ENCODE data around the gene IMMT. TPM values are rescaled to one million over a fixed set of nuclear protein-coding genes. Genes with fewer than 3 reads are reported as not detected.

The IMMT gene
- total and polyA plus RNA-seq, 2 of the 8 experiments (the other 6 are each of a cell fraction or from before 2014, with no cell fraction given), result 37.7 to 103 TPM

- Histone ChIP-seq H3K18ac (ENCODE audit: extremely low read depth, low read length) (no peak overlapping the region), H3K4me3 (ENCODE audit: extremely low read depth in 1 of 4, insufficient read depth in 2 of 4, low read depth in 3 of 4, low read length in 4 of 4) (no peak overlapping the region), H3K23ac (ENCODE audit: insufficient read length) (no peak overlapping the region), H3K4me2 (ENCODE audit: insufficient read depth in 1 of 2, low read depth in 2 of 2, low read length in 2 of 2) (no peak overlapping the region), H2BK5ac (ENCODE audit: low read depth, low read length) (no peak overlapping the region), H2AFZ (ENCODE audit: low read length) (no peak overlapping the region), H3K4me1 (replicated peaks in 1 of 4; ENCODE audit: control insufficient read depth in 3 of 4, insufficient read depth in 4 of 4, low read length in 3 of 4) (peaks cover 0 to 4% (median under 1%) of the 10 kb centered on the region in 4 experiments; a peak in 1 of 7 replicates), H3K9ac (replicated peaks in 1 of 4; ENCODE audit: extremely low read depth in 1 of 4, low read depth in 3 of 4, low read length in 3 of 4) (no peak overlapping the region), H2BK20ac (ENCODE audit: low read length) (no peak overlapping the region), H3K56ac (replicated peaks; ENCODE audit: insufficient read length, low read depth, low read length) (no peak overlapping the region), H4K91ac (replicated peaks; ENCODE audit: insufficient read length, low read length) (no peak overlapping the region), H3K23me2 (ENCODE audit: low read depth, low read length) (no peaks in the 10 kb centered on the region), H3K79me2 (ENCODE audit: control insufficient read depth in 1 of 2, insufficient read depth in 2 of 2, low read length in 2 of 2) (peaks cover 38 to 95% of the 10 kb centered on the region in 2 experiments), H2BK15ac (ENCODE audit: low read length) (no peak overlapping the region), H2AK5ac (ENCODE audit: low read depth, low read length) (no peak overlapping the region), H4K8ac (ENCODE audit: extremely low read depth, insufficient read depth, low read length) (no peak overlapping the region), H4K5ac (ENCODE audit: insufficient read length, low read depth, low read length) (no peak overlapping the region), H3K27me3 (replicated peaks in 1 of 4; ENCODE audit: control insufficient read depth in 3 of 4, extremely low read depth in 1 of 4, insufficient read depth in 3 of 4, low read length in 3 of 4) (no peaks in the 10 kb centered on the region), H3K36me3 (ENCODE audit: control insufficient read depth in 2 of 4, insufficient read depth in 4 of 4, low read length in 3 of 4) (peaks cover 0 to 4% (median 2%) of the 10 kb centered on the region in 4 experiments; a peak in 1 of 8 replicates), H4K20me1 (replicated peaks in 1 of 2; ENCODE audit: control insufficient read depth in 1 of 2, insufficient read depth in 2 of 2, low read length in 2 of 2) (peaks cover 3 to 13% of the 10 kb centered on the region in 2 experiments), H3K27ac (ENCODE audit: low read depth, low read length) (no peak overlapping the region), H2BK120ac (replicated peaks; ENCODE audit: low read depth, low read length) (no peak overlapping the region), H3K9me3 (ENCODE audit: insufficient read depth in 2 of 2, low read depth in 1 of 2, low read length in 1 of 2) (no peaks in the 10 kb centered on the region), H2BK12ac (ENCODE audit: low read depth, low read length) (no peak overlapping the region), H3K4ac (replicated peaks; ENCODE audit: insufficient read length, low read depth, low read length) (no peak overlapping the region), H3K79me1 (ENCODE audit: low read depth, low read length) (peaks cover 8% of the 10 kb centered on the region), H3K14ac (ENCODE audit: insufficient read length) (no peak overlapping the region)
- DNase-seq (ENCODE audit: low read depth in 1 of 2, low spot score in 2 of 2), result no peak
- WGBS, 2 experiments (ENCODE audit: extremely low coverage in 1 of 2, insufficient coverage in 1 of 2, insufficient read length in 1 of 2, insufficient replicate concordance in 2 of 2, low coverage in 1 of 2, low lambda C conversion rate in 2 of 2, missing lambda C conversion rate in 1 of 2), result 97% methylated on average over 7 of the region's 7 CpGs; no CpG with 5 or more reads in 1 of the 2 experiments
- ChIA-PET POLR2A (ENCODE audit: partially characterized antibody) (interaction anchor here (1.4 kb wide), 1 partner anchor 33 kb away, joined by 4 read pairs; no protein-coding TSS in a partner anchor), CTCF (ENCODE audit: partially characterized antibody) (no interaction called here)
- no peak for FAIRE-seq
- TF ChIP-seq, protein P1, sequence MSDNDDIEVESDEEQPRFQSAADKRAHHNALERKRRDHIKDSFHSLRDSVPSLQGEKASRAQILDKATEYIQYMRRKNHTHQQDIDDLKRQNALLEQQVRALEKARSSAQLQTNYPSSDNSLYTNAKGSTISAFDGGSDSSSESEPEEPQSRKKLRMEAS (IDR thresholded peaks at IDR 0.05), result no peak
- no peak for TF ChIP-seq JUN (IDR thresholded peaks at IDR 0.05; ENCODE audit: low read depth, low read length)
- no peak for TF ChIP-seq USF2 (IDR thresholded peaks at IDR 0.05; ENCODE audit: low read length)
- TF ChIP-seq TAF7 (optimal IDR thresholded peaks at IDR 0.05; ENCODE audit: borderline replicate concordance, low read depth, low read length), result no peak
- TF ChIP-seq EP300 (IDR thresholded peaks at IDR 0.05; ENCODE audit: borderline replicate concordance in 1 of 2, low read depth in 2 of 2, low read length in 2 of 2), result no peak
- no peak for TF ChIP-seq CREB1 (IDR thresholded peaks at IDR 0.05)
- no peak for TF ChIP-seq FOSL1 (IDR thresholded peaks at IDR 0.05; ENCODE audit: insufficient read depth, low read depth, low read length)
- TF ChIP-seq SP1 (IDR thresholded peaks at IDR 0.05; ENCODE audit: low read depth, low read length), result no peak
- no peak for TF ChIP-seq SUZ12 (IDR thresholded peaks at IDR 0.05; ENCODE audit: low read length)
- no peak for TF ChIP-seq ATF3 (IDR thresholded peaks at IDR 0.05; ENCODE audit: insufficient read depth, low read depth, low read length)
These were observed 5.4 kb downstream of the IMMT start for GRCh38 chr2:86189782-86190416.

Data from H1 (cell line).